Activated CD4-positive, alpha-beta T cell treated with anti-CD3 and anti-CD28 coated beads, Interleukin-2, amount 50 U/mL, for 1 hour (primary cell): ENCODE measurements around the gene SLC16A13.
"Not testable (repeated sequence)": the region's sequence is repeated elsewhere in the genome, so short reads cannot be mapped to it uniquely, and the experiment has no call there.

Source experiments
- DNase-seq: peaks from one replicate; pipeline ENCODE4 v3.0.0-alpha.2; 2020

SLC16A13 gene, protein sequence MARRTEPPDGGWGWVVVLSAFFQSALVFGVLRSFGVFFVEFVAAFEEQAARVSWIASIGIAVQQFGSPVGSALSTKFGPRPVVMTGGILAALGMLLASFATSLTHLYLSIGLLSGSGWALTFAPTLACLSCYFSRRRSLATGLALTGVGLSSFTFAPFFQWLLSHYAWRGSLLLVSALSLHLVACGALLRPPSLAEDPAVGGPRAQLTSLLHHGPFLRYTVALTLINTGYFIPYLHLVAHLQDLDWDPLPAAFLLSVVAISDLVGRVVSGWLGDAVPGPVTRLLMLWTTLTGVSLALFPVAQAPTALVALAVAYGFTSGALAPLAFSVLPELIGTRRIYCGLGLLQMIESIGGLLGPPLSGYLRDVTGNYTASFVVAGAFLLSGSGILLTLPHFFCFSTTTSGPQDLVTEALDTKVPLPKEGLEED

DNA sequence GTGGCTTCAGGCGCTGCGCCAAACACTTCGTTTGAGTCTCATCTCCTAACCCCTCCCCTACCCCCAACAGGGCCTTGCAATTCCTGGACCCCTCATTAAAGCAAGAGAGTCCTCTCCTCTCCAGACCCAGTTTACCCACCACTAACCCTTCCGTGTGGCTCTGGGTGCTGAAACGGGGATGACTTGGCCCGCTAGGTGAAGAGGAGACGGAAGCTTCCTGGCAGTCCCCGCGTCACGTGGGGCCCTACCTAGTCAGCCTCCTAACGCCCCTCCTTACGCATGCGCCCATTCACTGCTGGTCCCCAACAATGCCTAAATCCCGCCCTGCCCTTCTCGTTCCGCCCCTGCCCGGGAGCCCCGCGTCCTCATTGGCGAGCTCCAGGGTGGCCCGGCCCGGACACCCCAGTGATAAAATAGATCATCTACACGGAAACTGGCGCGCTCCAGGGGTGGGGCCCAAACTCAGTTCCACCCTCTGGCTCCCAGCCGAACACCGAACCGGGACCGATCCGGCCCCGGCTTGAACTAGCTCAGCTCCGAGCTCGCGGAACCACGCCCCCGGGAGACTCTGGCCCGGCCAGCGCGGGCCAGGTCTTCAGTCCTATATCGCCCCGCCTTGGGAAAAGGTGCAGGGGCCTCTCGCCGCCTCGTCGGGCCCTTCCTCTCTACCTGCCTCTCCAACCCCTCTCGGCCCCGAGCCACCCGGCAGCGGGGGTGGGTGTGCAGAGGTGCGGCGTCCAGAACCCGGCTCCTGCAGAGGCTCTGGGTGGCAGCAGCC, at the start of gene SLC16A13:
Gene SLC16A13, plus strand, starts transcription at position 425 of the 778 bp plus-strand sequence. CDS start 368 bp downstream, outside the sequence.
- DNase-seq = peak; percentile 98

DNA sequence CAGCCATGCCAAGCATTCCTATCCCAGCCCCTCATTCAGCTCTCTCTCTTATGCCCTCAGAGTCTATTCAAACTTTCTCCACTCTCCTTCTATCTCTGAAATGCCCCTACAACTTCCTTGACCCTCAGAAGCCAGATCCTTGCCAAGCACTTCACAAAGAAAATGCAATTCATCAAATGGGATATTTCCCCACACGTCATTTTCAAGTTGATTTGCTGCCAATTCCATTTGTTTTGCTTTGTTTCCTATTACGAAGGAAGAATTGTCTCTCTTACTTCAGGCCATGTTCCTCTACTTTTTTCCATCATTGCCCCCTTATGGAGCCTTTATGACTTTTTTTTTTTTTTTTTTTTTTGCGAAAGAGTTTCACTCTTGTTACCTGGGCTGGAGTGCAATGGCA, 49.1 kb upstream of the SLC16A13 start:
- DNase-seq = no peak

DNA sequence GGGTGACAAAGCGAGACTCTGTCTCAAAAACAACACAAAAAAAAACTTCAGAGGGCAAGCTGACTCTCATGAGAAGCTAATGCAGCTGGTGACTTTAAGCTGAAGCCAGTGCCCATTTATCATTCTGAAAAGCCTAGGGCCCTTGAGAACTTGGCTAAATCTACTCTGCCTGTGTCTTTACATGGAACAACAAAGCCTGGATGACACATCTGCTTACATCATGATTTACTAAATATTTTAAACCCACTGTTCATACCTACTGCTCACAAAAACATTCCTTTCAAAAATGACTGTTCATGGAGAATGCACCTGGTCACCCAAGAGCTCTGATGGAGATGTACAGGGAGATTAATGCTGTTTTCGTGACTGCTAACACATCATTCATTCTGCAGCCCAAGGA, 46.0 kb upstream of the SLC16A13 start:
- no peak for DNase-seq

DNA sequence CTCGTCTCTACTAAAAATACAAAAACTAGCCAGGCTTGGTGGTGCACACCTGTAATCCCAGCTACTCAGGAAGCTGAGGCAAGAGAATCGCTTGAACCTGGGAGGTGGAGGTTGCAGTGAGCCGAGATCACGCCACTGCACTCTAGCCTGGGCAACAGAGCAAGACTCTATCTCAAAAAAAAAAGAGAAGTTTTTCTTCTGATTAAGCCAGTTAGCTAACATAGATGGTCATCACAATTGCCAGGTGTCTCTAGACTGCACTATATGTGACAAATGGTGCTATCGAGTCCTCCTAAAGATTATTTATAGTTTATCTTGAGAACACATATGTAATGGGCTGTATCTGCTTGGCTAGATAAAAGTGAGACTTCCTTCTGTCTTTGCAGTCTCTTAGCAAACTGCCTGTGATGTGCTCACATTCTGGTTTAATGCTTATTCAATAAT, 42.2 kb upstream of the SLC16A13 start:
- not testable (repeated sequence) for DNase-seq

DNA sequence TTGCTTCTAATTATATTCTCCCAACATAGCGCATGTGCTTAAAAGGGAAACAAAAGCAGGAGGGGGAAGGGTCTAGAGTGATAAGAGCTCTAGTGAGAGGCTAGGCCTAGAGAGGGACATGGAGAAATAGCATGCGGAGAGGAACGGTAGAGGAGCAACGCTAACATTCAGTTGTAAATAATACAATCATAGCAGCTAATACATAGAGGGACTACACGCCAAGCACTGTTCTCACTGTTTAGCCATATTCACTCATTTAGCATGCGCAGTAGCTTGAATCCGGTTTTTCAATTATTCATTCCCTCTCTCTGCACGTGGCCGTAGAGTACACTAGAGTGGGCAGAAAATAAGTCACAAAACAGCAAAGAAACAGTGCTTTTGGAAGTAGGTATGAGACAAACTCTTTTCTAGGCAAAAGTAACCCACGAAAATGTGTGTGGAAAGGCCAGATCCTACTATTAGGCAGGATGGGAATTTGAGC, 41.7 kb upstream of the SLC16A13 start:
- no peak for DNase-seq

DNA sequence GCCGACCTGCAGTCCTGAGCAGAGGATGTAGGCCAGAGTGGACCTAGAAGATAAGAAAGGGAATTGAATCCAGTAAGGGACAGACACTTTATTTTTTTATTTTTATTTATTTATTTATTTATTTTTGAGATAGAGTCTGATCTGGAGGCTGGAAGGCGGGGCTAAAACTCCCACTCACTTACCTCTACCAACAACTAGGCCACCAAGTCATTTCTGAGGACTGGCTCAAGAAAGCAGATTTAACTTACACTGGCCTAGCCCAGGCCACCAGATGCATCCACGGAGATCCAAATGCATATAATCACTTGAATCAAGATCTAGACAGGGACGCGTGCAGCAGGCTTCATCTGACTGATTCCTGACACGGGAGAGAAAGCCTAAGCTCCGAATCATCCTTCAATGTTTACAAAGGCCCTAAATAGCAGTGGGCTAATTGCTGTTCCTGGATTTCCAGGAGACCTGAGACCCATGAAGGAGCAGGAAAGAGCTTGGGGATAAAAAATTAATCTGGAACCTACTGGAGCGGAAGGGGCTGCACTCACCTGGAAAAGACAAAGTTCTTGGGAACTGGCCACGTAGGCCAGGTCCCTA, 41.1 kb upstream of the SLC16A13 start:
- DNase-seq = no peak

DNA sequence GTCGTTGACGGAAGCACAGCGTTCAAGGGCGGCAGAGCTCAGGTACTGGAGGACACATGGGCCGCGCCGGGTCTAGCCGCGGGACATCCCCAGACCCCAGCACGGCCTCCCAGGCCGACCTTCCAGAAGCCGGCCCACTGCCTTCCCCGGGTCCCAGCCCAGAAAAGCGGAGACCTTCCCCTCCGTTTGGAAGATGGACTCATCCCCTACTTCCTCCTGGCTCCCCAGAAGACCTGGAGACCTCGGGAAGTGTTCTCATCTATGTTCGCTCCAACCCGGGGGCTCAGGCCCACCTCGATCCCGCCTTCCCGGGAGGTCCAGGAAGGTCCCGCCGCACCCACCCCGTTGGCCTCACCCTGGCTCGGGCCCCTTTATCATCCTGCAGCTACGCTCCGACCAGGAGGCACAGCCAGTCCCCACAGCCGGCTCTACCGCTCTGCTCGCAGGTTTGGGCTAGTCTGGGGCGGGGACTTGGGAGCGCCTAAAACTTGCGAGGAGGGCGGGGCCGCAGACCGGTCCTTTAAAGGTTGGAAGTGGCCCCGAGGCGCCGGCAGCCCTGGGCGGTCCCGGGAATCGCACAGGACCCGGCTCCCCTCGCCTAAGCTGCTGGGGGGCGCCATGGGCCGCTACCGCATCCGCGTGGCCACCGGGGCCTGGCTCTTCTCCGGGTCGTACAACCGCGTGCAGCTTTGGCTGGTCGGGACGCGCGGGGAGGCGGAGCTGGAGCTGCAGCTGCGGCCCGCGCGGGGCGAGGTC, 40.1 kb upstream of the SLC16A13 start, which contains the start of gene ALOX12:
Gene ALOX12, plus strand, starts transcription at position 550 of the 756 bp plus-strand sequence. Its CDS starts 69 bp downstream, at position 619.
- no peak for DNase-seq

DNA sequence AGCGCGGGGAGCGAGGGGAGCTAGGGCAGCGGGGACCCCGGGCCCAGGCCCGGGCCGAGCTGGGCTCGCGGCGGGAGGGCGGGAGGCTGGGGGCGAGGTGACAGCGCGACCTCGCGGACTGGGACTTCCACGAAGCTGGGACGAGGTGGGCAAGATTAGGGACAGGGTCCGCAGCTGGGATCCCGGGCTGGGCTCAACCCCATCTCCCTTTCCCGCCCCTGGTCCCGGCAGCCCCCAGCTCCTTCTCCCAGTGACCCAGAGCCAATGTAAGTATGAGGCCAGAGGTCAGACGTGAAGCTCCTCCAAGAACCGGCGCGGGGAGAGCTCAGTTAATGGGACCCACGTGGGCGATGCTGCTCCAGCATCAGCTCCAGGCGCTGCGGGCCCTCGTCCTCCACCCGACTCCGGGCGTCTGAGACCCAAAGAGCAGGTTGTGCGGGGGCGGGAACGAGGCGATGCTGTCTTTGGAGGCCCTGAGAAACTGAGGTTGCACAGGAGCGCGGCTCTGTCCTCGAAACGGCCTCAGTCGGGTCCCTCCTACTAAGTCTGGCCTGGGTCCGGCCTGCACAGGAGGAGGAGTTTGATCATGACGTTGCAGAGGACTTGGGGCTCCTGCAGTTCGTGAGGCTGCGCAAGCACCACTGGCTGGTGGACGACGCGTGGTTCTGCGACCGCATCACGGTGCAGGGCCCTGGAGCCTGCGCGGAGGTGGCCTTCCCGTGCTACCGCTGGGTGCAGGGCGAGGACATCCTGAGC, 39.4 kb upstream of the SLC16A13 start:
- DNase-seq = no peak

DNA sequence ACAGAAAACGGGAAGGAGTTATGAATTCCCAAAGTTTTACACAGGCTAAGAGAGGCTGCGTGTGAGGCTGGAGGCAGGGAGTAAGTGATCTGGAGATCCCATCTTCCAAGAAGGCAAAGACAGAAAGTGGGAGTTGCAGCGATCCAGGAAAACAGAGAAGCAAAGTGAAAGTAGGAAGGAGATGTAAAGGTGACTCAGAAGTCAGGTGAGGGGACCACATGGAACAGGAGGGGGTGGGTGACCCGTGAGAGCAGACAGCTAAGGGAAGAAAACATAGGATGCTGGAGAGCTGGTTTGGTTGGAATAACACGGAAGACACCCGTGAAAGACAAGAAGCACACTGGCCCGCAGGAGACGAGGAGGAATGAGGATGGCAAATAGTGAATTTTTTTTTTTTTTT, 38.6 kb upstream of the SLC16A13 start:
- no peak for DNase-seq

DNA sequence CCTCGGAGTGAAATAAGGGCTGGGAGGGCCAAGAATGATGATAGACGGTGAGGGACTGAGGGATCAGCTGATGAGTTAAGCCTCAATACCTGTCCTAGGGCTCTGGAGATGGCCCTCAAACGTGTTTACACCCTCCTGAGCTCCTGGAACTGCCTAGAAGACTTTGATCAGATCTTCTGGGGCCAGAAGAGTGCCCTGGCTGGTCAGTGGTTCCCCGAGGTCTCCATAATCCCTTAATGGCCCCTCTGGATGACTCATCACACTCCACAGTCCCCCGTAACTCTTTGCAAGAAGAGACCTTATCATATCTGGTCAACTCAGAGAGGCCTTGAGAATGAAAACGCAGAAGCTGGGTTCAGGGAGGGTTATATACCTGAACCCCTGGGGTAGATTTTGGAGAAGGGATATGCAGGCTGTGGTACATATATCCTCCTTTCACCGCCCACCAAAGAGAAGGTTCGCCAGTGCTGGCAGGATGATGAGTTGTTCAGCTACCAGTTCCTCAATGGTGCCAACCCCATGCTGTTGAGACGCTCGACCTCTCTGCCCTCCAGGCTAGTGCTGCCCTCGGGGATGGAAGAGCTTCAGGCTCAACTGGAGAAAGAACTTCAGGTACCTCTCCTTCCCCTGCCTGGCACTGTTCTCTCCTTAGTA, 36.8 kb upstream of the SLC16A13 start:
- no peak for DNase-seq

DNA sequence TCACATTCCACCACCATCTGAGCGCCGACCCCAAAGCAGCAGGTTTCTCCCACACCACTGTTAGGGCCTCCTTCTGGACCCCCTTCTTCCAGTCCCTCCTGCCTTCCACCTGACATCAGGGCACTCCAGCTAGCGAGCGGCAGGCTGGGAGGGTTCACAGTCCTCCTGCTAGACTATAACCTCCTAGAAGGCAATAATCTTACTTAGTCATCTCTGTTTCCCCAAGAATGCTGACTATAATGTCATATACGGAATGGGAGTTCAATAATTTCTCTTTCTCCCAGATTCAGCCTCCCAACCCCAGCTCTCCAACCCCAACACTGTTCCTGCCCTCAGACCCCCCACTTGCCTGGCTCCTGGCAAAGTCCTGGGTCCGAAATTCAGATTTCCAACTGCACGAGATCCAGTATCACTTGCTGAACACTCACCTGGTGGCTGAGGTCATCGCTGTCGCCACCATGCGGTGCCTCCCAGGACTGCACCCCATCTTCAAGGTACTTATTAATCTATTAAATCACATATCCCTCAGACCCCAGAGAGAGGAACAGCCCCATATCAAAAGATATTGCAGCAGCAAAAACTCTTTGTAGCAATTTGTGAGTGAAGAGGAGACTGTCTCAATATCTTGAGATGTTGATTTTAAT, 34.4 kb upstream of the SLC16A13 start:
- DNase-seq = peak; percentile 53

DNA sequence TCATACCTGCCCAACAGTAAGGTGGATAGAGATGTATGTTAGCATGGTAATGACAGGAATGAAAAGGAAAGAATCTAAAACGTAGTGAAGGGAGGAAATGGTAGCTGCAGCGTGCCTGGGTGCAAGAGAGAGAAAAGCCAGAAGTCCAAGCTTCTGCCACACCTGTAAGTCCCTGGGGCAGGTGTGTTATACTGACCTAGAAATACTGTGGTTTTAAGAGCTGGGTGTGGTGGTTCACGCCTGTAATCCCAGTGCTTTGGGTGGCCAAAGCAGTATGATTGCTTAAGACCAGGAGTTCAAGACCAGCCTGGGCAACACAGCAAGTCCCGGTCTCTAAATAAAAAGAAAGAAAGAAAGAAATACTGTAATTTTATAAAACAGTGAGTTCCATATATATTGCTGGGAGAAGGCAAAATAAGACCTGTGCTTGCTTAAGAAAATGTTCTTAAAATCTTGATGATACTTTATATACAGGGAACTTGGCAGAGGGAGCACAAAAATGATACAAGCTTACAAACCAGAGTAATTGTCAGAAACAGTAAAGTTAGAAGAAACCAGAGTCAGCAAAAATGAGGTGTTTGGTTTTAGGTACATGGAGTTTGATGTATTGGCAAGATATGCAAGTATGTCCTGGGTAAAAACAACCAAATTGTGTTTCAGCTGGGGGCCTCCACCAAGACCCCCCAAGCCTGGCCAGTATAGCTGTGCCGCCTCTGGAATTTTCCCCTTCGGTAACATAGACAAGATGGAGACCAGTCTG, 33.3 kb upstream of the SLC16A13 start:
- DNase-seq = no peak

DNA sequence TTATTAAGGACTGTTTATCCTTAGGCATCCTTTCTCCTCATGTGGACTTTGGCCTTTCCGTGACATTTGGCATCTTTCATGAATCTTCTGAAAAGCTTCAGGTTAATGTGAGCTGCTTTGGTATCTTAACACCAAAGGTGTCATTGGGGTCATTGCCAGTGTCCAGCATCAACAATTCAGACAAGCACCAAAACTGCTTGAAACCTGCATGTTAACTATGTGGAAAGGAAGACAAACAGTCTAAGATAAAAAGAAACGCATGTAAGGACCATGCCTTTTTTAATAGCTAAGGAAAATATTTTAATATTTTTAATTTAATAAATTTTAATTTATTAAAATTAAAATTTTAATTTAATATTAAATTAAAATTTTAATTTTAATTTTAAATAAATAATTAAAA, 32.1 kb upstream of the SLC16A13 start:
- no peak for DNase-seq

DNA sequence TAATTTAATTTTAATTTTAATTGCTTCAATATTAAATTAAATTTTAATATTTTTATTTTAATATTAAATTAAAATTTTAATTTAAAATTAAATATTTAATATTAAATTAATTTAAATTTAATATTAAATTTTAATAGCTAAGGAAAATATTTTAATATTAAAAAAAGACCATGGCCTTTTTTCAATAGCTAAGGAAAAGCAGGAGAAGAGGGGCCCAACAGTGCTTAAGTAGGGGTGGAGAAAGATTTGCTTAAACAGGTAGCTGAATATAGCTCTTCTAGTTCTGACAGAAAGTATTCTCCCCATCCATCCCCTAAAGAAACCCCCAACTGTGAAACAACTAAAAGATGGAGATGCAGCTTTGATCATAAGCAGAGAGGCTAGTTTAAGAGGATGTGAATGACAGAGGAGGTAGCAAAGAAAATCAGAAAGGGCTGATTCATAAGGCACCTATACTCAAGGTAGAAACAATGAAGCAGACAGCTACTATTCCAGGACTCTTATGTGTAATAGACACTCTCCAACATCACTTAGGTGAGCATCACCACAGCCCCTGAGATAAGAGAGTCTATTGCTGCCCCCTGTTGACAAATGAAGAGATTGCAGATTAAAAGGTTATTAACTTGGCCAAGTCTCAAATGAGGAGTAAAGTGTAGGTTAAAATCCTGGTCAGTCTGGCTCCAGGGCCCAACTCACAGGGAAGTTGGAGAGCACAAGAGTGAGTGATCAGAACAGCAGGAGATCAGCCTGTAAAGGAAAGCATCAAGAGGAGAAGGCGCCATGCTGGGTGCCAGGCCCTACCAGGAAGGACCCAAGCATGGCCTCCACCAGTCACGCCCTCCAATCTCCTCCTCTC, 31.2 kb upstream of the SLC16A13 start:
- no peak for DNase-seq

DNA sequence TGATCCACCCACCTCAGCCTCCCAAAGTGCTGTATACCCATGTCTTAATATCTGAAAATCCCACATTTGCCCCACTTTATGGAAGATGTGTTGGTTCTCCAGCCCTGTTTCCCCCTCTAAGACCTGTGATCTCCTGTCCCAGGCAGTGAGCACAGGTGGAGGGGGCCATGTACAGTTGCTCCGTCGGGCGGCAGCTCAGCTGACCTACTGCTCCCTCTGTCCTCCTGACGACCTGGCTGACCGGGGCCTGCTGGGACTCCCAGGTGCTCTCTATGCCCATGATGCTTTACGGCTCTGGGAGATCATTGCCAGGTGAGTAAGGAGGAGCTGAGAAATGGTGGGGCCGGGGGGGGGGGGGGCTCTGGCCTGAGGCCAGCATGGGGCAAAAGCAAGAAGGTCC, 30.1 kb upstream of the SLC16A13 start:
- no peak for DNase-seq

DNA sequence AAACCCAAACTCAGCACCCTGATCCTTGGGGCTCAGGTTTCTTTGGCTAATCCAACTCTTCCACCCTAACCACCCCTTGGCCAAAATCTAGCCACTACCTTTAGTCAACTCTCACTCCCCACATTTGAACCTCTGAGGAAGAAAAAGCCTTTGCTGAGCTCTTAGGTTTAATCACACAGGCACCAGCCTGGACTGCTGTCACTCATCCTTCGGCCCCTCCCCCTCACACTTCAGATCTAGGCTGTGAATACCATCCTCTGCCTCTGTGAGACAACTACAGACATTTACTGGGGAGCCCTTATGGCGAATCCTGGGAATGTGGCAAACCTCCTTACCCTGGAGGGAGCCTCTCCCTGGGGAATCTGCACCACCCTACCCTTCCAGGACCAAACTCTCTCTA, 28.7 kb upstream of the SLC16A13 start:
- no peak for DNase-seq

DNA sequence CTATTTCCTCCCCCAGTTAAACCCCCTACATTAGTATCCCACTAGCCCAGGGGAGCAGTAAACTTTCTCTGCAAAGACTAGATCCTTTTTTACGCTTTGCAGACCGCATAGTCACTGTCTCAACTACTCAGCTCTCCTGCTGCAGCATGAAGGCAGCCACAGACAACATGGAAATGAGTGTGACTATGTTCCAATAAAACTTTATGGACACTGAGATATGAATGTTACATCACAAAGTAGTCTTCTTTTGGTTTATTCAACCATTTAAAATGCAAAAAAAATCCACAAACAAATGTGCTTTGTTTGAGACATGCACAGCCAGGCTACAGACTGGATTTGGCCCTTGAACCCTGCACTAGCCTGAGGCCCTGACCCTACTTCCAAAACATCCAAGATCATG, 25.3 kb upstream of the SLC16A13 start:
- no peak for DNase-seq

DNA sequence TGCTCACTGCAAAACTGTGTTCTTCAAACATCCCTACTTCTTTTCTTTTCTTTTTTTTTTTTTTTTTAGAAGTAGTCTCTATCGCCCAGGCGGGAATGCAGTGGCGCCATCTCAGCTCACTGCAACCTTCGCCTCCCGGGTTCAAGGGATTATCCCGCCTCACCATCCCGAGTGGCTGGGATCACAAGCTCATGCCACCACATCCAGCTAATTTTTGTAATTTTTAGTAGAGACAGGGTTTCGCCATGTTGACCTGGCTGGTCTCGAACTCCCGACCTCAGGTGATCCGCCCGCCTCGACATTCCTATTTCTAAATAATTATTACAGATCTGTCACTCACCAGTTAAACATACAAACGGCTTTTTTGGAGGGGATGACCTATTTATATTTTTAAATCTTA, 24.4 kb upstream of the SLC16A13 start:
- no peak for DNase-seq

DNA sequence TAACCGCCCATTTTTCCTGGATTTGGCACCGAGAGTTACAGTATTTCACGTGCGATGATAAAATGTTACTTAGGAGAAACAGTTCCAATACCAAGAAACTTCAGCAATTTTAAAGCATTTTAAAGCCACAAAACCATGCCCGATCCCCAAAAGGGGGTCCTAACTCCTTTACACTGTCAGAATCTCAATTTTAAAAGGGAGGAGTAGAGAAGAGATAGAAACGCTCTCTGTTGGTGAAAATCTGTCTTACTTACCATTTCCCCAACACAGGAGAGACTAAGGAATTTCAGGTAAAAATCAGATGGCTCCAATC, 23.9 kb upstream of the SLC16A13 start:
- DNase-seq = no peak
